ENCODE data around the gene NUDT8. TPM values are rescaled to one million over a fixed set of nuclear protein-coding genes. Genes with fewer than 3 reads are reported as not detected.
"Not testable (repeated sequence)": the region's sequence is repeated elsewhere in the genome, so short reads cannot be mapped to it uniquely, and the experiment has no call there.

The NUDT8 gene
- total RNA-seq, 1 donor from 2014 or later = 6.8 TPM

DNA sequence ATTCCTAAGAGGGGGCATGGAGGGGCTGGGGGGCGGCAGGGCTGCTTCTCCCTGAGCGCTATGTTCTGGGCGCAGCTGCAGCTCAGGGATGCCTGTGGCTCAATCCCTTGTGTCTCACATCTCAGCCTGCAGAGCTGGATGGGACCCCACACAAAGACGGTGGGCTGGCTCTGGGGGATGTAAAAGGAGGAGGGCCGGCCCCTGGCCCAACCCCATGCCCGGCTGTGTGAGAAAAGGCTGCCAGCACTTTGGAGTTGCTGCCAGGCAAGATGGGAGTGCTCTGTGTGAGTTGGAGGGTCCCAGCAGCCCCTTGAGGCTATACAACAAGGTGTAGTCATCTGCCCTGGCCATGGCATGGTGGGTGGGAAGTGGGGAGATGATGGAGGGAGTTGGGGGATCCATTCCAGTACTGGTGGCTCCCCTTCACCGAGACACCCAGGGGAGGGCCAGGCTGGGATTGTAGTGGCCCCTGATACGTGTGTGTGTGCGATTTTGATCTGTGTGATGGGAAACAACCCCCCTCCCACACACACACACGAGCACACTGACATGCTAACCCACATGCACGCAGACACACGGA, 11.1 kb upstream of the NUDT8 start:
- TF ChIP-seq, protein P1, sequence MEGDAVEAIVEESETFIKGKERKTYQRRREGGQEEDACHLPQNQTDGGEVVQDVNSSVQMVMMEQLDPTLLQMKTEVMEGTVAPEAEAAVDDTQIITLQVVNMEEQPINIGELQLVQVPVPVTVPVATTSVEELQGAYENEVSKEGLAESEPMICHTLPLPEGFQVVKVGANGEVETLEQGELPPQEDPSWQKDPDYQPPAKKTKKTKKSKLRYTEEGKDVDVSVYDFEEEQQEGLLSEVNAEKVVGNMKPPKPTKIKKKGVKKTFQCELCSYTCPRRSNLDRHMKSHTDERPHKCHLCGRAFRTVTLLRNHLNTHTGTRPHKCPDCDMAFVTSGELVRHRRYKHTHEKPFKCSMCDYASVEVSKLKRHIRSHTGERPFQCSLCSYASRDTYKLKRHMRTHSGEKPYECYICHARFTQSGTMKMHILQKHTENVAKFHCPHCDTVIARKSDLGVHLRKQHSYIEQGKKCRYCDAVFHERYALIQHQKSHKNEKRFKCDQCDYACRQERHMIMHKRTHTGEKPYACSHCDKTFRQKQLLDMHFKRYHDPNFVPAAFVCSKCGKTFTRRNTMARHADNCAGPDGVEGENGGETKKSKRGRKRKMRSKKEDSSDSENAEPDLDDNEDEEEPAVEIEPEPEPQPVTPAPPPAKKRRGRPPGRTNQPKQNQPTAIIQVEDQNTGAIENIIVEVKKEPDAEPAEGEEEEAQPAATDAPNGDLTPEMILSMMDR (IDR thresholded peaks at IDR 0.05; ENCODE audit: unreplicated experiment) = no peak
- Mint-ChIP-seq H3K9me3 (ENCODE audit: unreplicated experiment) (no peaks in the 10 kb centered on the region), H3K36me3 (ENCODE audit: low read depth, unreplicated experiment) (no peaks in the 10 kb centered on the region), H3K27me3 (ENCODE audit: unreplicated experiment) (peaks cover 4% of the 10 kb centered on the region), H3K4me3 (ENCODE audit: unreplicated experiment) (no peak overlapping the region), H3K4me1 (ENCODE audit: unreplicated experiment) (no peaks in the 10 kb centered on the region), H3K27ac (ENCODE audit: unreplicated experiment) (no peak overlapping the region)
- no peak for DNase-seq (ENCODE audit: low spot score)

DNA sequence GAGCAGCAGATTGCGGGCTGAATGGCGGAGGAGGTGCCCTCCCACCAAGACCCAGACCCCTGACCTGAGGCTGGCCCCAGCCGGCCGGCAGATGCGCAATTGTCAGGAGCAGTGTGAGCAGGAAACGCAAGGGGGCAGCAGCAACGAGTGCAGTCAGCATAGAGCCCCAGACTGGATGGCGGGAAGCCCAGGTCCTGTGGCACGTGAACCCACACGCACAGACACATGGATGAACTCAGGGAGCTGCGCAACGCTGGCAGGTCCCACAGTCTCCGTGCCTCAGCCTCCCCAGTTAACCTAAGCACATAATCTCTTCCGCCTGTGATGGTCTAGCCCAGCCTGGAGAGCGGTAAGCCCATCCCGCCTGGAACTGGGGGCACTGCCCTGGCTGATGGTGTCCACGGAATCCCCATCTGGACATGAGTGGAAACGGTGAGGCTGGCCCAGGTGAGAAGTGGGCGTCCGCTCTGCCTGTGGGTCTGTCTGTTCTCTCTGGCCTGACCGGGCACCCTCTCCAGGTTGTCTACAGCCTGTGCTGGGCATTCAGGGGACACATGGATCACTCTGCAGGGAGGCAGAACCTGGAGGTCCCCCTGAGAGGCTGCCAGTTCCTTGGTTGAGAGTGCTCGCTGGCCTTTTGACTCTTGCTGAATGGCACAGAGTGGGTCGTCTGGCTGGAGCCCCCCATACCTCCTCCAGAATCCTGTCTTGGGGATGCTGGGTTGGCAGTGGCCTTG, 10.5 kb upstream of the NUDT8 start:
- peaks cover 5% of the 10 kb centered on the region for H3K27me3 Mint-ChIP-seq (ENCODE audit: unreplicated experiment)
- peak; percentile 81 for DNase-seq (ENCODE audit: low spot score)
- no peaks in the 10 kb centered on the region for H3K9me3 Mint-ChIP-seq (ENCODE audit: unreplicated experiment)
- H3K27ac Mint-ChIP-seq (ENCODE audit: unreplicated experiment) = no peak overlapping the region
- TF ChIP-seq, protein P1 (IDR thresholded peaks at IDR 0.05; ENCODE audit: unreplicated experiment) = peak; percentile 66
- no peak overlapping the region for H3K4me3 Mint-ChIP-seq (ENCODE audit: unreplicated experiment)
- no peaks in the 10 kb centered on the region for H3K36me3 Mint-ChIP-seq (ENCODE audit: low read depth, unreplicated experiment)
- H3K4me1 Mint-ChIP-seq (ENCODE audit: unreplicated experiment) = no peaks in the 10 kb centered on the region

DNA sequence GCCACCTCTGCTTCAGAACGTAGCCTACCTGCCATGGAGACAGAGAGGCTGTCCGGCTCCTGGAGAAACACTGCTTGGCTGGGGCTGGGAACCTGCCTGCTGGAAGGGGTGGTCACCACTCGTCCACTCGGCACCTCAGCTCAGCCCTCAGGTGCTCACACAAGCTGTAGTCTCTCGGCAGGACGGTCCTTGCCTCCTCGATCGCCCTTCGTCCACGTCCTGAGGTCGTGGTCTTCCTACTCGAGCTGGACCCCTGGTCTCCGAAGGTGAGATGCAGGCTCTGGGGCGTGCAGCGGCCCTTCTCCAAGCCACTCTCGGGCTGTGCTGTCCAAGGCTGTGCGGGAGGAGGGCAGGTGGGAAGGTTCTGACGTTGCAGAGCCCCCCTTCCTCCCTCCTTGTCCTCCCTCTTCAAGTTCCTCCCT, 9.7 kb upstream of the NUDT8 start, which contains the start of gene TBX10:
TSS of gene TBX10 (minus strand) at position 326 of the 422 bp plus-strand sequence. CDS start at position 35, 291 bp downstream.
- Mint-ChIP-seq H3K27ac (ENCODE audit: unreplicated experiment) (no peak within 1 kb of the TSS), H3K4me3 (ENCODE audit: unreplicated experiment) (no peak within 1 kb of the TSS), H3K4me1 (ENCODE audit: unreplicated experiment) (no peaks in the 10 kb centered on the region), H3K9me3 (ENCODE audit: unreplicated experiment) (no peaks in the 10 kb centered on the region), H3K27me3 (ENCODE audit: unreplicated experiment) (peaks cover 6% of the 10 kb centered on the region), H3K36me3 (ENCODE audit: low read depth, unreplicated experiment) (no peaks in the 10 kb centered on the region)
- DNase-seq (ENCODE audit: low spot score) = no peak
- TF ChIP-seq, protein P1 (IDR thresholded peaks at IDR 0.05; ENCODE audit: unreplicated experiment) = no peak

DNA sequence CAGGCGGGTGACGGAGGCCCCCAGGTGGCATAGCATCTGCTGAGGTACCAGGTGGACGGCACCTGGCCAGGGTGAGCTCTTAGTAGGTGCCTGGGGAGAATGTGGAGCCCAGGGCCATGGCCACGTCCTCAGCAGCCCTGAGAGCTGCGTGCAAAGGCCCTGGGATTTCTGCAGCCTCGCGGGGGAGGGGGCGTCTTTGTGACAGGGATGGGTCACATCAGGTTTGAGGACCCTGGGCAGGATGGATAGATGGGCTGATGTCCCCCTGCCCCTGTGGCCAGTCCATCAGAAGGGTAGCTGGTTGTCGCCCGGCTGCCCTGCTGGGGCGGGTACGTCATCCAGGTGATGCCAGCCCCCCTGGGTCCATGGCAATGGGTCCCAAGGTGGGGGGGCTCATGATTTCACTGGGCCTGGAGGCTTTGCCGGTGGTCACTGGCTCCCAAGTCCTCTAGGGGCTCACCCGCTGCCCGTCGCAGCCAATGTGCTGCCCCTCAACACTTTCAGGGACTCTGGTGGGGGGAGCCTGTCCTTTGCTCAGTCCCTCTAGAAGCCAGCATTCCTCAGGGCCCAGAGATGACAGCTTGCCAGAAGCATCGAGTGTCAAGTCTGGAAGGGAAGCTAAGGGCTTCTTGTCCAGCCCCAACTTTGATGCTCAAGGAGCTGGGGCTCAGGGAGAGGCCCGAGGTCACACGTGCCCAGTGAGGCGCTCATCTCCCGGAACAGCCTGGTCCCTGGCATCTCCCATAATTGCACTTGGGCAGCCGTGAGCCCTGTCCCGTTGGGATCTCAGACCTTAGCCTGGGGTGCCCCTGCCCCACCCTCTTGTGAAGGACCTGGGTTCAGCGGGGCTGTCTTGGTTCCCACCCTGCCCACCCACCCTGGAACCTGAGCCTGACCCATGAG, 9.0 kb upstream of the NUDT8 start:
- Mint-ChIP-seq H3K27me3 (ENCODE audit: unreplicated experiment) (peaks cover 6% of the 10 kb centered on the region), H3K4me1 (ENCODE audit: unreplicated experiment) (no peaks in the 10 kb centered on the region), H3K36me3 (ENCODE audit: low read depth, unreplicated experiment) (no peaks in the 10 kb centered on the region), H3K9me3 (ENCODE audit: unreplicated experiment) (no peaks in the 10 kb centered on the region), H3K4me3 (ENCODE audit: unreplicated experiment) (no peak overlapping the region), H3K27ac (ENCODE audit: unreplicated experiment) (peak overlapping the region; percentile 48)
- TF ChIP-seq, protein P1 (IDR thresholded peaks at IDR 0.05; ENCODE audit: unreplicated experiment) = no peak
- DNase-seq (ENCODE audit: low spot score) = no peak

DNA sequence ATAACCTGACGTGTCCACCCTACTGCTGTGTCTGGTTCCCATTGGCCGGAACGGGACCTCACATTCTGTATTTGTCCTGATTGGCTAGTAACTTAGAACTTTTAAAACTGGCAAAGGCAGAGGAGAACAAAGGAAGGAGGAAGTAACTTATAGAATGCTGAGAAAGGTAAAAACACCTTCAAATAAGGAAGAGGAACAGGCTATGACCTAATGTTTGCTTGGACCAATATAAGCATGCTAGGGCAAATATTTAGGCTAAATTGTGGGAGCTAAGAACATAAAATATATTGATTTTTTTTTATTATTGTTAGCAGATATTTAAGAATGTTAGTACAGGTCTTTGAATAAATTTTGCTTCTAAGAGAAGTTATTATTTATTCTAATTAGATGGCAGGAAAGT, 7.7 kb upstream of the NUDT8 start:
- H3K4me1 Mint-ChIP-seq (ENCODE audit: unreplicated experiment); H3K36me3 Mint-ChIP-seq (ENCODE audit: low read depth, unreplicated experiment); H3K9me3 Mint-ChIP-seq (ENCODE audit: unreplicated experiment); DNase-seq (ENCODE audit: low spot score); H3K27me3 Mint-ChIP-seq (ENCODE audit: unreplicated experiment); H3K27ac Mint-ChIP-seq (ENCODE audit: unreplicated experiment); H3K4me3 Mint-ChIP-seq (ENCODE audit: unreplicated experiment): not testable (repeated sequence)
